ENCODE results near the gene NSG2.
"Not testable (repeated sequence)": the region's sequence is repeated elsewhere in the genome, so short reads cannot be mapped to it uniquely, and the experiment has no call there.

The NSG2 gene

GRCh38 chr5:174094857-174095606, 49.5 kb downstream of the NSG2 start:
- in situ Hi-C loops (cut with MboI; ENCODE audit: low sequenced_read_pairs, unreplicated experiment): no loop called here
- TF ChIP-seq CTCF (IDR thresholded peaks at IDR 0.05; ENCODE audit: borderline replicate concordance, control extremely low read depth, extremely low read depth, insufficient read depth, missing control alignments): no peak
- no peak for DNase-seq (ENCODE audit: low spot score)

DNA sequence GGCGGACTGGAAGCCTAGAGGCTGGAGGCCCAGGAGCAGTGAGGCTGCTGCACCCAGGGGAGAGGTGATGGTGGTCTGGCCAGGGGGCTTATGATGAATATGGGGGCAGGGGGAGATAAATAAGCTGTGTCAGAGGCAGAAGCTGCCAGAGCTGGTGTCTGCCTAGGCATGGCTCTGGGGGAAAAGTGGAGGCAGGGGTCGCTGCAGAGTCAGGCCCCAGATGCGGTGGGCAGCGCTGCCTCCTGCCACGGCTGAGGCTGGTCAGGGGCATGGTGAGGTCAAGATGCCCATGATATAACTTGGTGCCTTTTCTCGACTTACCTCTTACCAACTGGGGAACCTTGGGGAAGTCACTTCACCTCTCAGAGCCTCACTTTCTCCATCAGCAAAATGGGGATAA, 51.1 kb downstream of the NSG2 start:
- no peak for DNase-seq (ENCODE audit: low spot score)
- no peak for TF ChIP-seq CTCF (IDR thresholded peaks at IDR 0.05; ENCODE audit: borderline replicate concordance, control extremely low read depth, extremely low read depth, insufficient read depth, missing control alignments)
- in situ Hi-C loops (cut with MboI; ENCODE audit: low sequenced_read_pairs, unreplicated experiment): no loop called here

DNA sequence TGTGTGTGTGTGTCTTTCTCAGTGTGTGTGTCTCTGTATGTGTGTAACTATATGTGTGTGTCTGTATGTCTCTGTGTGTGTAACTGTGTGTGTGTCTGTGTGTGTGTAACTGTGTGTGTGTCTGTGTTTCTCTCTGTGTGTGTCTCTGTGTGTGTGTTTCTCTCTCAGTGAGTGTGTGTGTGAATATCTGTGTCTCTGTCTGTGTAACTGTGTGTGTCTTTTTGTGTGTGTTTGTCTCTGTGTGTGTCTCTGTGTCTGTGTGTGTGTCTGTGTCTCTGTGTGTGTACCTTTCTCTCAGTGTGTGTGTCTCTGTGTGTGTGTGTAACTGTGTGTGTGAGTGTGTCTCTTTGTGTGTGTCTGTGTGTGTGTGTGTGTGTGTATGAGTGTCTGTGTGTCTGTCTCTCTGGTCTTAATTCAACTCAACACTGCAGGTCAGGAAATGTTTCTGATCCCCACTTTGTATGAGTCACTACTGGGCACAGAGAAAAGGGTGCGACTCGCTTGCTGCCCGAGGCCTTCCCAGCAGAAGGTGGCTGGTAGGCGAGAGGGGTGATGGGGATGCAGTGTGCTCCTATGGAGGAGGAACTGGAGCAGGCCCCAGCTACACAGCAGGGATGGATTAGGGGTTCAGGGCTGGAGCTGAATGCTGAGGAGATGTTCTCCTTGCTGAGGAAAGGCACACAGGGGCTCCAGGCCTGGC, 52.1 kb downstream of the NSG2 start:
- in situ Hi-C loops (cut with MboI; ENCODE audit: low sequenced_read_pairs, unreplicated experiment): no loop called here
- no peak for DNase-seq (ENCODE audit: low spot score)
- no peak for TF ChIP-seq CTCF (IDR thresholded peaks at IDR 0.05; ENCODE audit: borderline replicate concordance, control extremely low read depth, extremely low read depth, insufficient read depth, missing control alignments)

GRCh38 chr5:174098694-174099093, 53.2 kb downstream of the NSG2 start:
- in situ Hi-C loops (cut with MboI; ENCODE audit: low sequenced_read_pairs, unreplicated experiment): no loop called here
- no peak for TF ChIP-seq CTCF (IDR thresholded peaks at IDR 0.05; ENCODE audit: borderline replicate concordance, control extremely low read depth, extremely low read depth, insufficient read depth, missing control alignments)
- no peak for DNase-seq (ENCODE audit: low spot score)

DNA sequence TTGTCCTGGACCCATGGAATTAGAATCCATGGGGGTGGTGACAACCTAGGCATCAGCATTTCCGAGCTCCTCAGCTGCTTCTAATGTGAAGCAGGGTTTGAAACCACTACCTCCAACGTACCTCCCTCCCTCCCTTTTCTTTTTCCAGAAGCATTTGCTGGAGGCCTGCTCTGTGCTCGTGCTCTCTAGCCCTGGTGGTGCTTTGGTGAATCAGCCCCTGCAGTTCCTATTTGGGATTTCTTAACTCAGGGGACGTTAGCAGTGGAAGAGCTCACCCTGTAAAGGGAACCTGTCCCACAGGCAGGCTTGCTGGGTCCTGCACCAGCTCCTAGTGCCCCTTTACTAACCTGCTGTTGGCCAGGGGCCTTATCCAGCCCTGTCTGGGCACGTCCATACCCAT, 55.0 kb downstream of the NSG2 start:
- no peak for TF ChIP-seq CTCF (IDR thresholded peaks at IDR 0.05; ENCODE audit: borderline replicate concordance, control extremely low read depth, extremely low read depth, insufficient read depth, missing control alignments)
- DNase-seq (ENCODE audit: low spot score): no peak
- in situ Hi-C loops (cut with MboI; ENCODE audit: low sequenced_read_pairs, unreplicated experiment): no loop called here

DNA sequence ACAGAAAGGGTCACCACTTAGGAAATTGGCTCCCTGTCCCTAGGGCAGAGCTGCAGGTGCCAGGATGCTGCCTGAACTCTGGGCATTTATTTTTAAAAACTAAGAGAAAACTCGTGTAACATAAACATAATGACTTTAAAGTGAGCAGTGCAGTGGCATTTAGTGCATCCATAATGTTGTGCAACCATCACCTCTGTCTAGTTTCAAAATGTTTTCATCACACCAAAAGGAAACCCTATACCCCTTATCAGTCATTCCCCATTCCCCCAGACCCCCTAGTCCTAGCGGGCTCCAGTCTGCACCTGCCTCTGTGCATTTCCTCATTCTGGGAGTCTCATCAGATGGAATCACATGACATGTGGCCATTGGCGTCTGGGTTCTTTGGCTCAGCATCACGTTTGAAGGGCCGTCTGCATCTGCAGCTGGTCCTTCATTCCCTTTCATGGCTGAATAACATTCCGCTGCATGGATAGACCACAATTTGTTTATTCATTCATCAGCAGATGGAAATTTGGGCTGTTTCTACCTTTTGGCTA, 55.8 kb downstream of the NSG2 start:
- DNase-seq (ENCODE audit: low spot score): no peak
- in situ Hi-C loops (cut with MboI; ENCODE audit: low sequenced_read_pairs, unreplicated experiment): no loop called here
- no peak for TF ChIP-seq CTCF (IDR thresholded peaks at IDR 0.05; ENCODE audit: borderline replicate concordance, control extremely low read depth, extremely low read depth, insufficient read depth, missing control alignments)

DNA sequence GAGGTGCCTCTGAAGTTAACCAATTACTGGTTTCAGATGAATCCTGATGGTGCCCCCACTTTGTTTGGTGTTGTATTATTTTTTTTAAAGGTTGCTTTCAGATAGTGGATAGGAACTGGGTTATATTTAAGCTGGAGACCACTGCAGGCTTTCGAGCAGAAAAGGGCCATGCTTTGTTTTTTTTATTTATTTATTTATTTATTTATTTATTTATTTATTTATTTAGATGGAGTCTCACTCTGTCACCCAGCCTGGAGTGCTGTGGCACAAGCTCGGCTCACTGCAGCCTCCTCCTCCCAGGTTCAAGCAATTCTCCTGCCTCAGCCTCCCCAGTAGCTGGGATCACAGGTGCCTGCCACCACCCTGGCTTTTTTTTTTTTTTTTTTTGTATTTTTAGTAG, 57.1 kb downstream of the NSG2 start:
- DNase-seq (ENCODE audit: low spot score); in situ Hi-C loops (cut with MboI; ENCODE audit: low sequenced_read_pairs, unreplicated experiment): not testable (repeated sequence)

Data from GM13976 (cell line).